RPMI7951 (cell line): ENCODE data around the gene RAB6B. TPM values are rescaled to one million over a fixed set of nuclear protein-coding genes. Genes with fewer than 3 reads are reported as not detected.

Experiments used
- DNase-seq: peaks from one replicate; pipeline ENCODE4 v3.0.0-alpha.2; 2012; ENCODE audit warnings: low read depth
- total RNA-seq: library from RNA; depleted of rRNA; stranded (reverse); fragments of >200 nt; shearing (Covaris generic); gene quantifications from 2 replicates; pipeline ENCODE4 v1.2.3, GENCODE V29; 2014

The RAB6B gene
- total RNA-seq, 1 experiment from 2014 or later, result 0.12 TPM

- DNase-seq, result no peak
Observed at GRCh38 chr3:133881492-133881891, 14.2 kb downstream of the RAB6B start.

GRCh38 chr3:133880886-133881455 lies 14.7 kb downstream of the RAB6B start:
- no peak for DNase-seq

- DNase-seq, result no peak
Observed at GRCh38 chr3:133880287-133880686, 15.4 kb downstream of the RAB6B start.

- no peak for DNase-seq
Observed at GRCh38 chr3:133878518-133878917, 17.2 kb downstream of the RAB6B start.

GRCh38 chr3:133877221-133877620 lies 18.5 kb downstream of the RAB6B start:
- no peak for DNase-seq

GRCh38 chr3:133874761-133875438 lies 20.8 kb downstream of the RAB6B start:
- no peak for DNase-seq

- DNase-seq, result no peak
Observed at GRCh38 chr3:133874344-133874743, 21.3 kb downstream of the RAB6B start.

- no peak for DNase-seq
Observed at GRCh38 chr3:133872781-133873180, 22.9 kb downstream of the RAB6B start.

GRCh38 chr3:133872161-133872560 lies 23.5 kb downstream of the RAB6B start:
- no peak for DNase-seq

GRCh38 chr3:133871368-133872090 lies 24.2 kb downstream of the RAB6B start:
- DNase-seq, result no peak

- DNase-seq, result no peak
Observed at GRCh38 chr3:133870822-133871221, 24.9 kb downstream of the RAB6B start.

- no peak for DNase-seq
Observed at GRCh38 chr3:133869586-133869985, 26.1 kb downstream of the RAB6B start.

- no peak for DNase-seq
Observed at GRCh38 chr3:133868758-133869475, 26.8 kb downstream of the RAB6B start.

- DNase-seq, result no peak
Observed at GRCh38 chr3:133868186-133868585, 27.5 kb downstream of the RAB6B start.

- no peak for DNase-seq
Observed at GRCh38 chr3:133866141-133866540, 29.5 kb downstream of the RAB6B start.

- no peak for DNase-seq
Observed at GRCh38 chr3:133865136-133865855, 30.4 kb downstream of the RAB6B start.

- DNase-seq, result no peak
Observed at GRCh38 chr3:133864616-133865015, 31.1 kb downstream of the RAB6B start.

GRCh38 chr3:133863911-133864310 lies 31.8 kb downstream of the RAB6B start:
- DNase-seq, result no peak

- no peak for DNase-seq
Observed at GRCh38 chr3:133862161-133862560, 33.5 kb downstream of the RAB6B start.

- DNase-seq, result no peak
Observed at GRCh38 chr3:133860519-133860918, 35.2 kb downstream of the RAB6B start.

GRCh38 chr3:133859381-133860234 lies 36.1 kb downstream of the RAB6B start:
- no peak for DNase-seq
